Loucy (cell line): ENCODE data around the gene CFAP251.
"Not testable (repeated sequence)": the region's sequence is repeated elsewhere in the genome, so short reads cannot be mapped to it uniquely, and the experiment has no call there.

ENCODE experiments used
- H2AFZ ChIP-seq: fragments of 200-600 bp; sonication (generic); 2 replicates; pipeline ENCODE4 v1.6.0; 2016; ENCODE audit warnings: antibody characterized with exemption, mild to moderate bottlenecking, low read length, moderate library complexity
- H3F3A ChIP-seq: fragments of 200-600 bp; 2 replicates; pipeline ENCODE4 v1.6.0; 2016; ENCODE audit warnings: antibody characterized with exemption, low read depth, mild to moderate bottlenecking
- H3K27me3 ChIP-seq: fragments of 200-600 bp; sonication (generic); 2 replicates; pipeline ENCODE4 v1.6.1; 2014; ENCODE audit warnings: low read length, mild to moderate bottlenecking; ENCODE audit not compliant: insufficient read depth, poor library complexity, severe bottlenecking
- H3K36me3 ChIP-seq: fragments of 200-600 bp; sonication (generic); 2 replicates; pipeline ENCODE4 v1.6.1; 2016; ENCODE audit warnings: low read length; ENCODE audit not compliant: insufficient read depth
- H3K4me1 ChIP-seq: fragments of 200-600 bp; sonication (generic); 2 replicates; pipeline ENCODE4 v1.5.1; 2014; ENCODE audit warnings: low read length, mild to moderate bottlenecking; ENCODE audit not compliant: insufficient read depth, poor library complexity, severe bottlenecking
- H3K4me2 ChIP-seq: fragments of 200-600 bp; sonication (generic); 2 replicates; pipeline ENCODE4 v1.6.0; 2014; ENCODE audit warnings: antibody characterized with exemption, low read length, low read depth, mild to moderate bottlenecking; ENCODE audit not compliant: poor library complexity, severe bottlenecking
- H3K4me3 ChIP-seq: fragments of 200-600 bp; sonication (generic); 2 replicates; pipeline ENCODE4 v1.5.1; 2014; ENCODE audit warnings: low read length, mild to moderate bottlenecking, mixed read lengths; ENCODE audit not compliant: poor library complexity, severe bottlenecking
- H3K79me2 ChIP-seq: fragments of 200-600 bp; sonication (generic); 2 replicates; pipeline ENCODE4 v1.6.1; 2014; ENCODE audit warnings: low read length; ENCODE audit not compliant: insufficient read depth
- H3K9ac ChIP-seq: fragments of 200-600 bp; sonication (generic); 2 replicates; pipeline ENCODE4 v1.6.0; 2014; ENCODE audit warnings: mild to moderate bottlenecking, low read depth, low read length, moderate library complexity; ENCODE audit not compliant: poor library complexity, severe bottlenecking
- H3K9me2 ChIP-seq: fragments of 200-600 bp; sonication (generic); replicated peaks from 2 replicates; pipeline ENCODE4 v1.6.1; 2016; ENCODE audit warnings: low read depth, low read length, mixed read lengths
- H3K9me3 ChIP-seq: fragments of 200-600 bp; sonication (generic); 2 replicates; pipeline ENCODE4 v1.6.1; 2014; ENCODE audit warnings: mild to moderate bottlenecking, antibody characterized with exemption, low read length, low read depth; ENCODE audit not compliant: insufficient read depth
- H4K20me1 ChIP-seq: fragments of 200-600 bp; sonication (generic); 2 replicates; pipeline ENCODE4 v1.6.0; 2014; ENCODE audit warnings: antibody characterized with exemption, low read length, mild to moderate bottlenecking; ENCODE audit not compliant: insufficient read depth, poor library complexity, severe bottlenecking
- CTCF ChIP-seq: fragments of 200-600 bp; sonication (generic); conservative IDR thresholded peaks from 2 replicates; pipeline ENCODE4 v1.5.1; 2014; ENCODE audit warnings: mild to moderate bottlenecking, antibody characterized with exemption, low read length
- EZH2phosphoT487 ChIP-seq: fragments of 200-600 bp; IDR thresholded peaks from 2 replicates; pipeline ENCODE4 v1.6.1; 2018; ENCODE audit warnings: antibody characterized with exemption, mild to moderate bottlenecking, moderate library complexity, borderline replicate concordance

Gene CFAP251

DNA sequence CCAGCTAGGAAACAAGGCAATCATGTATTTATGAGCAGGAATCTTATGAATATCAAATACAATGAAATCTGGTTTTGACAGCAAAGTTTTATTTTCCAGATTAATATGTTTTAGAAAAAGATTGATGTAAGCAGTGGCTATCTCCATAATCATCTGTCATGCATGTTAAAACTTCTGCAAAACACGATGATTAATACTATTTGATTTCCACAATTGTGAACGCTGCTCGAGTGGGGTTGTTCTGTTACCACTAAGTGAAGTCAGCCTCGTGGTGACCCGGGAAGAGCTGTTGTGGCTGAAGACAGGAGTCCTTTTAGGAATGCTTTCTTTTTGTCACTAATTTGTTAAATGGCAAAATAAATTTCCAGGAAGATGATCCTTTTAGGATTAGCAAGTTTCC lies 9.4 kb downstream of the CFAP251 start:
- TF ChIP-seq EZH2phosphoT487 = no peak
- no peak for TF ChIP-seq CTCF
- no peaks in the 10 kb centered on the region for H3K27me3 ChIP-seq
- no peaks in the 10 kb centered on the region for H4K20me1 ChIP-seq
- no peak overlapping the region for H3K4me3 ChIP-seq
- no peaks in the 10 kb centered on the region for H3K9me3 ChIP-seq
- H2AFZ ChIP-seq = no peak overlapping the region
- H3K4me2 ChIP-seq = no peak overlapping the region
- no peaks in the 10 kb centered on the region for H3K36me3 ChIP-seq
- H3F3A ChIP-seq = no peaks in the 10 kb centered on the region
- no peaks in the 10 kb centered on the region for H3K4me1 ChIP-seq
- H3K9me2 ChIP-seq = no peaks in the 10 kb centered on the region
- no peaks in the 10 kb centered on the region for H3K79me2 ChIP-seq
- no peak overlapping the region for H3K9ac ChIP-seq

DNA sequence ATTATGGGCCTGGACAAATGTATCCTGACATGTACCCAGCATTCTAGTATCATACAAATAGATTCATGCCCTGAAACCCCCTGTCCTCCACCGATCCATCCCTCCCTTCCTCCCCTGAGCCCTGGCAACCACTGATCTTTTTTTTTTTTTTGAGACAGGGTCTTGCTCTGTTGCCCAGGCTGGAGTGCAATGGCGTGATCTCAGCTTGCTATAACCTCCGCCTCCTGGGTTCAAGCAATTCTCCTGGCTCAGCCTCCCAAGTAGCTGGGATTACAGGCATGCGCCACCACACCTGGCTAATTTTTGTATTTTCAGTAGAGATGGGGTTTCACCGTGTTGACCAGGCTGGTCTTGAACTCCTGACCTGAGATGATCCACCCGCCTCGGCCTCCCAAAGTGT lies 11.2 kb downstream of the CFAP251 start:
- H3K9me2 ChIP-seq, H2AFZ ChIP-seq, H3K4me2 ChIP-seq, H4K20me1 ChIP-seq, H3K4me3 ChIP-seq, H3F3A ChIP-seq, H3K9me3 ChIP-seq, H3K4me1 ChIP-seq, H3K79me2 ChIP-seq, H3K27me3 ChIP-seq, H3K36me3 ChIP-seq, H3K9ac ChIP-seq: not testable (repeated sequence)

DNA sequence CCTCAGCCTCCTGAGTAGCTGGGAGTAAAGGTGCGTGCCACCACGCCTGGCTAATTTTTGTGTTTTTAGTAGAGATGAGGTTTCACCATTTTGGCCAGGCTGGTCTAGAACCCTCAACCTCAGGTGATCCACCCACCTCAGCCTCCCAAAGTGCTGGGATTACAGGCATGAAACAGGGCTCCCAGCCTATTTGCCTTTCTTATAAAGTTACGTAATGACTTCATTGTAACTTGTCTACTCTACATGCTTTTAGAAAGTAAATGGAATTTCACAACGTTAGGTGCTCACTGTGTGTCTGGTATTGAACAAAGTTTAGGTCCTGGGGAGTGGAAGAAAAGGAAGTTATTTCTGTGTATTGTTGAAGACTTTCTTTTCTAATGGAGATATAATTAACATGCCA lies 12.5 kb downstream of the CFAP251 start:
- H3K36me3 ChIP-seq = no peaks in the 10 kb centered on the region
- no peak overlapping the region for H3K9ac ChIP-seq
- no peaks in the 10 kb centered on the region for H3K9me3 ChIP-seq
- H3K4me2 ChIP-seq = no peak overlapping the region
- H3K4me3 ChIP-seq = no peak overlapping the region
- no peaks in the 10 kb centered on the region for H3K9me2 ChIP-seq
- H3K4me1 ChIP-seq = no peaks in the 10 kb centered on the region
- no peak overlapping the region for H2AFZ ChIP-seq
- TF ChIP-seq CTCF (no peak), EZH2phosphoT487 (no peak)
- no peaks in the 10 kb centered on the region for H3K79me2 ChIP-seq
- no peaks in the 10 kb centered on the region for H3F3A ChIP-seq
- H3K27me3 ChIP-seq = no peaks in the 10 kb centered on the region
- H4K20me1 ChIP-seq = no peaks in the 10 kb centered on the region

DNA sequence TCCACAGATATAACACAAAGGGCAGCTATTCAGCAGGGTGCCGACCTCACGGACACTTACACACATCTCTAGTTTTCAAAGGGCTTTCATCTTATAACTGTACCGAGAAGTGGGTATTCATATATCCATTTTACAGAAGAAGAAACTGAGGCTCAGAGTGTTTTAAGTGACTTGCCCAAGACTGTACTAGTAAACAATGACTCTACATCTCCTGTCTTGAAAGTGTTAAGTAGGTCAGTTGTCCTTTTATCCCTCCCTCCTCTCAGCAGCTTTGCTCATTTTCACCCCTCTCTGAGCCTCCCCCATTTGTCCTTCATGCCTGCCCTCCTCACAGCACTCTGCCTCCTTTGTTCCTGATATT lies 13.8 kb downstream of the CFAP251 start:
- Histone ChIP-seq H3F3A (no peaks in the 10 kb centered on the region), H3K4me1 (peaks cover under 1% of the 10 kb centered on the region), H3K9me3 (no peaks in the 10 kb centered on the region), H3K27me3 (no peaks in the 10 kb centered on the region), H3K36me3 (no peaks in the 10 kb centered on the region), H2AFZ (no peak overlapping the region), H3K79me2 (no peaks in the 10 kb centered on the region), H3K9ac (no peak overlapping the region), H3K4me3 (no peak overlapping the region), H3K9me2 (no peaks in the 10 kb centered on the region), H4K20me1 (no peaks in the 10 kb centered on the region), H3K4me2 (no peak overlapping the region)
- TF ChIP-seq EZH2phosphoT487 (no peak), CTCF (no peak)
